H1 (cell line): ENCODE measurements around the gene SLC38A1. TPM values are rescaled to one million over a fixed set of nuclear protein-coding genes. Genes with fewer than 3 reads are reported as not detected.

Experiments
- CTCF ChIA-PET: fragments of 300-600 bp; sonication (Branson Sonifier 250); formaldehyde crosslinking; loops from one replicate; lab custom pipeline; 2021; ENCODE audit not compliant: partially characterized antibody; lab: Charles Lee
- POLR2A ChIA-PET: fragments of 300-600 bp; sonication (Branson Sonifier 250); formaldehyde crosslinking; loops from one replicate; lab custom pipeline; 2021; ENCODE audit warnings: inconsistent platforms; ENCODE audit not compliant: partially characterized antibody; lab: Charles Lee
- DNase-seq, 2 experiments: peaks; one replicate each; pipeline versions ENCODE4 v3.0.0 to v3.0.0-alpha.2; 2010 to 2022; ENCODE audit warnings: low spot score in 2 of 2, low read depth in 1 of 2, mixed read lengths in 1 of 2
- FAIRE-seq: peaks from 2 replicates; lab custom pipeline; 2011; peaks lifted over from hg19 to GRCh38; lab: Jason Lieb, UNC
- H2AFZ ChIP-seq: 2 replicates; pipeline ENCODE4 v1.8.1; 2012; ENCODE audit warnings: low read length, inconsistent platforms
- H2AK5ac ChIP-seq: 2 replicates; pipeline ENCODE4 v1.6.1; 2013; ENCODE audit warnings: low read depth, low read length
- H2BK120ac ChIP-seq: replicated peaks from 2 replicates; pipeline ENCODE3; 2013; ENCODE audit warnings: low read depth, low read length, inconsistent platforms
- H2BK12ac ChIP-seq: 2 replicates; pipeline ENCODE4 v1.6.1; 2013; ENCODE audit warnings: low read depth, low read length
- H2BK15ac ChIP-seq: 2 replicates; pipeline ENCODE4 v1.6.1; 2013; ENCODE audit warnings: low read length
- H2BK20ac ChIP-seq: 2 replicates; pipeline ENCODE4 v1.6.1; 2013; ENCODE audit warnings: low read length
- H2BK5ac ChIP-seq: 2 replicates; pipeline ENCODE4 v1.6.1; 2013; ENCODE audit warnings: low read depth, low read length
- H3K14ac ChIP-seq: 2 replicates; pipeline ENCODE4 v1.6.1; 2013; ENCODE audit warnings: inconsistent platforms; ENCODE audit not compliant: insufficient read length
- H3K18ac ChIP-seq: 2 replicates; pipeline ENCODE4 v1.6.1; 2013; ENCODE audit warnings: low read length; ENCODE audit errors: extremely low read depth
- H3K23ac ChIP-seq: 2 replicates; pipeline ENCODE4 v1.6.1; 2013; ENCODE audit warnings: inconsistent platforms; ENCODE audit not compliant: insufficient read length
- H3K23me2 ChIP-seq: 2 replicates; pipeline ENCODE4 v1.6.1; 2013; ENCODE audit warnings: low read depth, low read length
- H3K27ac ChIP-seq: 2 replicates; pipeline ENCODE4 v1.6.1; 2011; ENCODE audit warnings: low read depth, low read length, inconsistent platforms
- H3K27me3 ChIP-seq, 4 experiments: replicated peaks in 1 of 4; 1 replicate in 1 of 4; 2 replicates in 3 of 4; pipeline versions ENCODE4 v1.6.1 to v1.8.1; 2011 to 2013; ENCODE audit warnings: low read length in 3 of 4, mild to moderate bottlenecking in 3 of 4, inconsistent platforms in 2 of 4, mixed read lengths in 2 of 4, moderate library complexity in 1 of 4; ENCODE audit not compliant: control insufficient read depth in 3 of 4, insufficient read depth in 3 of 4; ENCODE audit errors: extremely low read depth in 1 of 4
- H3K36me3 ChIP-seq, 4 experiments: 2 replicates each; pipeline versions ENCODE4 v1.6.1 to v1.8.1; 2011 to 2013; ENCODE audit warnings: mild to moderate bottlenecking in 4 of 4, low read length in 3 of 4, moderate library complexity in 2 of 4, control low read depth in 1 of 4, inconsistent platforms in 1 of 4; ENCODE audit not compliant: insufficient read depth in 4 of 4, control insufficient read depth in 2 of 4
- H3K4ac ChIP-seq: replicated peaks from 2 replicates; pipeline ENCODE3; 2013; ENCODE audit warnings: low read length, low read depth, mixed read lengths, inconsistent platforms; ENCODE audit not compliant: insufficient read length
- H3K4me1 ChIP-seq, 4 experiments: replicated peaks in 1 of 4; 1 replicate in 1 of 4; 2 replicates in 3 of 4; pipeline versions ENCODE4 v1.6.1 to v1.8.1; 2011 to 2013; ENCODE audit warnings: low read length in 3 of 4, inconsistent platforms in 2 of 4, mixed read lengths in 1 of 4; ENCODE audit not compliant: insufficient read depth in 4 of 4, control insufficient read depth in 3 of 4
- H3K4me2 ChIP-seq, 2 experiments: 2 replicates each; pipeline versions ENCODE4 v1.6.1 to v1.8.1; 2011 to 2013; ENCODE audit warnings: low read depth in 2 of 2, low read length in 2 of 2, control low read depth in 1 of 2, inconsistent platforms in 1 of 2, mild to moderate bottlenecking in 1 of 2; ENCODE audit not compliant: insufficient read depth in 1 of 2
- H3K4me3 ChIP-seq, 4 experiments: fragments of 200-600, 300-600 bp in 1 of 4; sonication (generic), shearing (Covaris generic), sonication (Bioruptor Twin) in 1 of 4; 2 replicates each; pipeline versions ENCODE4 v1.5.1 to v1.8.1; 2011 to 2016; ENCODE audit warnings: low read length in 4 of 4, low read depth in 3 of 4, control low read depth in 2 of 4, inconsistent platforms in 2 of 4, mild to moderate bottlenecking in 2 of 4, mixed read lengths in 1 of 4, moderate library complexity in 1 of 4; ENCODE audit not compliant: insufficient read depth in 2 of 4; ENCODE audit errors: extremely low read depth in 1 of 4
- H3K56ac ChIP-seq: replicated peaks from 2 replicates; pipeline ENCODE3; 2013; ENCODE audit warnings: low read depth, mild to moderate bottlenecking, mixed read lengths, low read length, inconsistent platforms; ENCODE audit not compliant: insufficient read length
- H3K79me1 ChIP-seq: 2 replicates; pipeline ENCODE4 v1.6.1; 2013; ENCODE audit warnings: low read depth, low read length, control low read depth
- H3K79me2 ChIP-seq, 2 experiments: 2 replicates each; pipeline versions ENCODE4 v1.6.1 to v1.8.1; 2012 to 2013; ENCODE audit warnings: low read length in 2 of 2, mild to moderate bottlenecking in 2 of 2, inconsistent platforms in 1 of 2; ENCODE audit not compliant: insufficient read depth in 2 of 2, control insufficient read depth in 1 of 2
- H3K9ac ChIP-seq, 4 experiments: replicated peaks in 1 of 4; 1 replicate in 1 of 4; 2 replicates in 3 of 4; pipeline versions ENCODE4 v1.6.1 to v1.8.1; 2011 to 2013; ENCODE audit warnings: low read depth in 3 of 4, low read length in 3 of 4, control low read depth in 2 of 4, mild to moderate bottlenecking in 2 of 4, moderate library complexity in 2 of 4, inconsistent platforms in 1 of 4; ENCODE audit errors: extremely low read depth in 1 of 4
- H3K9me3 ChIP-seq, 2 experiments: 2 replicates each; pipeline versions ENCODE4 v1.6.1 to v1.8.1; 2012 to 2013; ENCODE audit warnings: mild to moderate bottlenecking in 2 of 2, moderate library complexity in 2 of 2, control low read depth in 1 of 2, inconsistent platforms in 1 of 2, low read depth in 1 of 2, low read length in 1 of 2, mixed read lengths in 1 of 2; ENCODE audit not compliant: insufficient read depth in 2 of 2
- H4K20me1 ChIP-seq, 2 experiments: replicated peaks in 1 of 2; 2 replicates each; pipeline versions ENCODE3 to v1.8.1; 2011 to 2013; ENCODE audit warnings: inconsistent platforms in 2 of 2, low read length in 2 of 2, mild to moderate bottlenecking in 1 of 2; ENCODE audit not compliant: insufficient read depth in 2 of 2, control insufficient read depth in 1 of 2
- H4K5ac ChIP-seq: 2 replicates; pipeline ENCODE4 v1.6.1; 2013; ENCODE audit warnings: low read length, low read depth, mixed read lengths, inconsistent platforms; ENCODE audit not compliant: insufficient read length
- H4K8ac ChIP-seq: 2 replicates; pipeline ENCODE4 v1.8.0; 2013; ENCODE audit warnings: mild to moderate bottlenecking, moderate library complexity, low read length, inconsistent platforms; ENCODE audit not compliant: insufficient read depth; ENCODE audit errors: extremely low read depth
- H4K91ac ChIP-seq: replicated peaks from 2 replicates; pipeline ENCODE3; 2013; ENCODE audit warnings: low read length, mixed read lengths, inconsistent platforms; ENCODE audit not compliant: insufficient read length
- FOSL1 ChIP-seq: IDR thresholded peaks from 2 replicates; pipeline ENCODE4 v1.6.1; 2011; ENCODE audit warnings: mild to moderate bottlenecking, low read depth, low read length, moderate library complexity; ENCODE audit not compliant: insufficient read depth
- JUN ChIP-seq: IDR thresholded peaks from 2 replicates; pipeline ENCODE4 v1.6.1; 2011; ENCODE audit warnings: low read depth, mild to moderate bottlenecking, improper control_type of control experiment, low read length
- POLR2A ChIP-seq, 2 experiments: IDR thresholded peaks; 1 replicate in 1 of 2; 2 replicates in 1 of 2; pipeline ENCODE4 v1.6.1; 2011; ENCODE audit warnings: low read depth in 2 of 2, low read length in 2 of 2, mild to moderate bottlenecking in 2 of 2; ENCODE audit errors: control extremely low read depth in 1 of 2
- WGBS, 2 experiments: shearing (Covaris generic) in 1 of 2; methylation state at CpG; one replicate each; pipeline versions ENCODE4 v1.1.6 to v1.1.7; 2013 to 2015; ENCODE audit warnings: low lambda C conversion rate in 2 of 2, mixed read lengths in 2 of 2, inconsistent platforms in 1 of 2, low coverage in 1 of 2, missing lambda C conversion rate in 1 of 2; ENCODE audit not compliant: insufficient replicate concordance in 2 of 2, insufficient coverage in 1 of 2, insufficient read length in 1 of 2; ENCODE audit errors: extremely low coverage in 1 of 2, missing lambda C conversion rate in 1 of 2; 5-methylcytosine and 5-hydroxymethylcytosine counted together
- polyA plus RNA-seq, 7 experiments: library from polyadenylated mRNA; depleted of rRNA in 3 of 7; stranded (reverse) in 5 of 7; unstranded in 2 of 7; fragments of >200 nt in 5 of 7; fragments of 200-250 nt in 2 of 7; gene quantifications; 1 replicate in 5 of 7; 2 replicates in 1 of 7; 4 replicates in 1 of 7; pipeline versions ENCODE4 v1.2.1 to v1.2.3, GENCODE V29; 2011 to 2013; ENCODE audit warnings: missing spikeins in 2 of 7, mixed read lengths in 2 of 7
- total RNA-seq: library from RNA; stranded (reverse); fragmentation: NEBNext Ultra II Directional; extraction: Animal tissue kit (Norgen Biotek cat#: 25700); gene quantifications from 2 replicates; pipeline ENCODE4 v1.2.1, GENCODE V29; 2021

Gene SLC38A1
- total and polyA plus RNA-seq, 2 of the 8 experiments (the other 6 are each of a cell fraction or from before 2014, with no cell fraction given): 83.4 to 242 TPM

GRCh38 chr12:46209914-46210872 lies 58.6 kb downstream of the SLC38A1 start:
- 91% methylated on average over 12 of the region's 12 CpGs; no CpG with 5 or more reads in 1 of the 2 experiments for WGBS, 2 experiments
- Histone ChIP-seq H2BK15ac (no peak overlapping the region), H2AK5ac (no peak overlapping the region), H3K79me1 (peaks cover 10% of the 10 kb centered on the region; the same call in 1 of the 2 replicates), H3K56ac (no peak overlapping the region), H3K9me3 (no peaks in the 10 kb centered on the region), H3K14ac (no peak overlapping the region), H2AFZ (no peak overlapping the region), H3K23me2 (no peaks in the 10 kb centered on the region), H3K27me3 (no peaks in the 10 kb centered on the region), H3K9ac (no peak overlapping the region), H2BK12ac (no peak overlapping the region), H3K4me1 (peaks cover 0 to 4% (median 2%) of the 10 kb centered on the region in 4 experiments; a peak in 3 of 7 replicates), H3K79me2 (peaks cover 0 to 58% of the 10 kb centered on the region in 2 experiments; a peak in 2 of 4 replicates), H3K4ac (no peak overlapping the region), H3K36me3 (peaks cover 13 to 80% (median 44%) of the 10 kb centered on the region in 4 experiments), H2BK5ac (no peak overlapping the region), H3K18ac (no peak overlapping the region), H3K23ac (no peak overlapping the region), H3K4me3 (no peak overlapping the region), H3K4me2 (no peak overlapping the region)
- CTCF ChIA-PET: no interaction called here
- POLR2A ChIA-PET: interaction anchor here (0.7 to 1.7 kb wide), 2 partner anchors 9 to 11 kb away, joined by 3 to 6 read pairs; no protein-coding TSS in a partner anchor
- no peak for DNase-seq
- FAIRE-seq: no peak
- TF ChIP-seq POLR2A (IDR thresholded peaks at IDR 0.05; ENCODE audit: control extremely low read depth in 1 of 2, low read depth in 2 of 2, low read length in 2 of 2) (peak in 1 of 2 experiments; percentile 28; a peak in 1 of 3 replicates), FOSL1 (no peak), JUN (no peak)
- TF ChIP-seq, all 59 proteins: peak for 1
- Histone ChIP-seq H2BK20ac (no peak overlapping the region), H4K20me1 (peaks cover 5 to 16% of the 10 kb centered on the region in 2 experiments), H4K91ac (no peak overlapping the region), H3K27ac (no peak overlapping the region), H4K8ac (no peak overlapping the region), H2BK120ac (no peak overlapping the region), H4K5ac (no peak overlapping the region)
